ENCODE measurements around the gene MDN1.
A peak's percentile ranks its signal among the peaks of the same experiment; 100 is the strongest.

MDN1 gene

DNA sequence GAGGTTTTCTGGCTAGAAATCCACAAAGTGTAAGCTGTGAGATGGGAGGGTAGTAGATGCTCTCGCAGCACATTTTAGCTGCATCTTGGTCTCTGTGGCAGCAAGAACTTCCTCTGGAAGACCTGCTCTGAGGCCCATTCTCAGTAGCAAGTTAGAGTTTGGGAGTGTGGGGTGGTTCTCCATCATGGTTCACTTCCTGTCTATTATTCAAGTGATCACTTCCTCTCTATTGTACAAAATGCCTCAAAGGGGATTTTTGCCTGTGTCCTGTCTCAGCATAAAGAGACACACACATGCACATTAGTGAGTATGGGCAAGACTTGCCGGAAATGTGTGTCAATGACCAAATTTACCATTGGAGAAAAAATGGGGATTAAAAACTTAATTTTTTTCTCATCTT, 223.5 kb downstream of the MDN1 start:
- ATAC-seq (replicated peaks; ENCODE audit: extremely low read depth, poor library complexity, severe bottlenecking) (peak; percentile 49), DNase-seq (ENCODE audit: low spot score in 2 of 2) (no peak)
- H3K36me3 Mint-ChIP-seq (ENCODE audit: insufficient read depth) = no peaks in the 10 kb centered on the region
- H3K4me3 Mint-ChIP-seq = no peak overlapping the region
- no peaks in the 10 kb centered on the region for H3K9me3 Mint-ChIP-seq
- no peaks in the 10 kb centered on the region for H3K27me3 Mint-ChIP-seq
- peak overlapping the region; percentile 41 for H3K27ac Mint-ChIP-seq (ENCODE audit: low read depth)
- H3K4me1 Mint-ChIP-seq = peaks cover 12% of the 10 kb centered on the region

Measured in central memory CD8-positive, alpha-beta T cell (primary cell).